Measurements from ENCODE around the gene PHF20. TPM values are rescaled to one million over a fixed set of nuclear protein-coding genes. Genes with fewer than 3 reads are reported as not detected.

Gene PHF20
- total and polyA plus RNA-seq, 2 of the 13 experiments (the other 11 are each of a cell fraction or from before 2014, with no cell fraction given): 22.8 to 34.1 TPM

- TF ChIP-seq MXD3 (CRISPR knock-in tag; IDR thresholded peaks at IDR 0.05) (0 out of 2 replicates have a peak, but pooled peaks have one; percentile 51), JARID2 (CRISPR knock-in tag; IDR thresholded peaks at IDR 0.05; ENCODE audit: insufficient replicate concordance) (peak; percentile 88), CTCF (CRISPR knock-in tag; IDR thresholded peaks at IDR 0.05) (peak; percentile 99), GATAD1 (CRISPR knock-in tag; IDR thresholded peaks at IDR 0.05) (0 out of 2 replicates have a peak, but pooled peaks have one; percentile 55), PATZ1 (CRISPR knock-in tag; IDR thresholded peaks at IDR 0.05) (0 out of 2 replicates have a peak, but pooled peaks have one; percentile 25), YEATS2 (CRISPR knock-in tag; IDR thresholded peaks at IDR 0.05; ENCODE audit: borderline replicate concordance) (peak; percentile 73; the same call in 1 of the 2 replicates), GATAD2A (CRISPR knock-in tag; IDR thresholded peaks at IDR 0.05) (peak; percentile 44; the same call in 1 of the 2 replicates), ZNF652 (CRISPR knock-in tag; IDR thresholded peaks at IDR 0.05; ENCODE audit: borderline replicate concordance, low read depth) (peak; percentile 61; the same call in 1 of the 2 replicates), ZNF235 (CRISPR knock-in tag; IDR thresholded peaks at IDR 0.05; ENCODE audit: borderline replicate concordance) (peak; percentile 28; the same call in 1 of the 2 replicates), TBX2 (CRISPR knock-in tag; IDR thresholded peaks at IDR 0.05; ENCODE audit: borderline replicate concordance) (0 out of 2 replicates have a peak, but pooled peaks have one; percentile 12), ELF3 (CRISPR knock-in tag; IDR thresholded peaks at IDR 0.05) (peak; percentile 23; the same call in 1 of the 2 replicates), ZNF12 (CRISPR knock-in tag; IDR thresholded peaks at IDR 0.05) (peak; percentile 35; the same call in 1 of the 2 replicates), NKX3-1 (CRISPR knock-in tag; IDR thresholded peaks at IDR 0.05) (no peak), DNMT3B (CRISPR knock-in tag; conservative IDR thresholded peaks at IDR 0.05) (0 out of 2 replicates have a peak, but pooled peaks have one; percentile 32), CBX5 (CRISPR knock-in tag; IDR thresholded peaks at IDR 0.05; ENCODE audit: borderline replicate concordance) (peak; percentile 68; the same call in 1 of the 2 replicates), NRL (CRISPR knock-in tag; IDR thresholded peaks at IDR 0.05; ENCODE audit: borderline replicate concordance) (peak; percentile 83; the same call in 1 of the 2 replicates), NFATC3 (CRISPR knock-in tag; IDR thresholded peaks at IDR 0.05) (0 out of 2 replicates have a peak, but pooled peaks have one; percentile 66), MZF1 (CRISPR knock-in tag; IDR thresholded peaks at IDR 0.05; ENCODE audit: borderline replicate concordance) (0 out of 2 replicates have a peak, but pooled peaks have one; percentile 24), JUN (CRISPR knock-in tag; IDR thresholded peaks at IDR 0.05) (no peak), YY1 (IDR thresholded peaks at IDR 0.05; ENCODE audit: insufficient read depth, insufficient replicate concordance, low read depth, low read length) (peak; percentile 71), SMC3 (IDR thresholded peaks at IDR 0.05; ENCODE audit: low read length) (peak; percentile 100)
- TF ChIP-seq, protein P1, sequence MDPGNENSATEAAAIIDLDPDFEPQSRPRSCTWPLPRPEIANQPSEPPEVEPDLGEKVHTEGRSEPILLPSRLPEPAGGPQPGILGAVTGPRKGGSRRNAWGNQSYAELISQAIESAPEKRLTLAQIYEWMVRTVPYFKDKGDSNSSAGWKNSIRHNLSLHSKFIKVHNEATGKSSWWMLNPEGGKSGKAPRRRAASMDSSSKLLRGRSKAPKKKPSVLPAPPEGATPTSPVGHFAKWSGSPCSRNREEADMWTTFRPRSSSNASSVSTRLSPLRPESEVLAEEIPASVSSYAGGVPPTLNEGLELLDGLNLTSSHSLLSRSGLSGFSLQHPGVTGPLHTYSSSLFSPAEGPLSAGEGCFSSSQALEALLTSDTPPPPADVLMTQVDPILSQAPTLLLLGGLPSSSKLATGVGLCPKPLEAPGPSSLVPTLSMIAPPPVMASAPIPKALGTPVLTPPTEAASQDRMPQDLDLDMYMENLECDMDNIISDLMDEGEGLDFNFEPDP (CRISPR knock-in tag; conservative IDR thresholded peaks at IDR 0.05): 0 out of 2 replicates have a peak, but pooled peaks have one; percentile 62
- TF ChIP-seq, protein P2, sequence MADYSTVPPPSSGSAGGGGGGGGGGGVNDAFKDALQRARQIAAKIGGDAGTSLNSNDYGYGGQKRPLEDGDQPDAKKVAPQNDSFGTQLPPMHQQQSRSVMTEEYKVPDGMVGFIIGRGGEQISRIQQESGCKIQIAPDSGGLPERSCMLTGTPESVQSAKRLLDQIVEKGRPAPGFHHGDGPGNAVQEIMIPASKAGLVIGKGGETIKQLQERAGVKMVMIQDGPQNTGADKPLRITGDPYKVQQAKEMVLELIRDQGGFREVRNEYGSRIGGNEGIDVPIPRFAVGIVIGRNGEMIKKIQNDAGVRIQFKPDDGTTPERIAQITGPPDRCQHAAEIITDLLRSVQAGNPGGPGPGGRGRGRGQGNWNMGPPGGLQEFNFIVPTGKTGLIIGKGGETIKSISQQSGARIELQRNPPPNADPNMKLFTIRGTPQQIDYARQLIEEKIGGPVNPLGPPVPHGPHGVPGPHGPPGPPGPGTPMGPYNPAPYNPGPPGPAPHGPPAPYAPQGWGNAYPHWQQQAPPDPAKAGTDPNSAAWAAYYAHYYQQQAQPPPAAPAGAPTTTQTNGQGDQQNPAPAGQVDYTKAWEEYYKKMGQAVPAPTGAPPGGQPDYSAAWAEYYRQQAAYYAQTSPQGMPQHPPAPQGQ (CRISPR knock-in tag; IDR thresholded peaks at IDR 0.05; ENCODE audit: borderline replicate concordance): 0 out of 2 replicates have a peak, but pooled peaks have one; percentile 30
These were observed 223.2 kb downstream of the PHF20 start (continued) for GRCh38 chr20:35994994-35995453.
